HG02852 (cell line): ENCODE measurements around the gene LRRC7.

ENCODE experiments used
- ATAC-seq: cut with Tn5 transposase; IDR thresholded peaks from one replicate; pipeline ENCODE4 v1.9.1; 2021; ENCODE audit warnings: mild to moderate bottlenecking, moderate library complexity; ENCODE audit not compliant: unreplicated experiment

The LRRC7 gene

GRCh38 chr1:70079546-70079945, 511.8 kb downstream of the LRRC7 start:
- ATAC-seq = no peak

GRCh38 chr1:70083519-70083918, 515.8 kb downstream of the LRRC7 start:
- peak; percentile 62 for ATAC-seq

- ATAC-seq = no peak
These were observed 516.7 kb downstream of the LRRC7 start for GRCh38 chr1:70084314-70084915.

- ATAC-seq = no peak
These were observed 517.8 kb downstream of the LRRC7 start for GRCh38 chr1:70085521-70085920.

GRCh38 chr1:70086897-70087296, 519.2 kb downstream of the LRRC7 start:
- ATAC-seq = no peak

- ATAC-seq = no peak
These were observed 522.4 kb downstream of the LRRC7 start for GRCh38 chr1:70090141-70090540.

GRCh38 chr1:70090875-70091274, 523.2 kb downstream of the LRRC7 start:
- ATAC-seq = no peak

- ATAC-seq = no peak
These were observed 524.1 kb downstream of the LRRC7 start for GRCh38 chr1:70091811-70092210.

- ATAC-seq = no peak
These were observed 524.8 kb downstream of the LRRC7 start for GRCh38 chr1:70092526-70092925.

- no peak for ATAC-seq
These were observed 525.7 kb downstream of the LRRC7 start for GRCh38 chr1:70093250-70093975.

- ATAC-seq = no peak
These were observed 533.5 kb downstream of the LRRC7 start for GRCh38 chr1:70101231-70101630.

GRCh38 chr1:70101774-70102173, 534.1 kb downstream of the LRRC7 start:
- ATAC-seq = no peak

- no peak for ATAC-seq
These were observed 536.0 kb downstream of the LRRC7 start for GRCh38 chr1:70103770-70104169.

- no peak for ATAC-seq
These were observed 541.5 kb downstream of the LRRC7 start for GRCh38 chr1:70109241-70109640.

GRCh38 chr1:70112838-70113237, 545.1 kb downstream of the LRRC7 start:
- ATAC-seq = no peak

GRCh38 chr1:70115315-70115714, 547.6 kb downstream of the LRRC7 start:
- no peak for ATAC-seq

- no peak for ATAC-seq
These were observed 549.3 kb downstream of the LRRC7 start for GRCh38 chr1:70117046-70117445.

GRCh38 chr1:70134148-70134547, 566.4 kb downstream of the LRRC7 start:
- ATAC-seq = no peak

- ATAC-seq = no peak
These were observed 572.6 kb downstream of the LRRC7 start for GRCh38 chr1:70140343-70140742.

GRCh38 chr1:70140894-70141293, 573.2 kb downstream of the LRRC7 start:
- ATAC-seq = no peak

GRCh38 chr1:70142075-70142474, 574.4 kb downstream of the LRRC7 start:
- no peak for ATAC-seq

- no peak for ATAC-seq
These were observed 575.4 kb downstream of the LRRC7 start for GRCh38 chr1:70143048-70143659.
